ENCODE results near the gene RHOBTB1. TPM values are rescaled to one million over a fixed set of nuclear protein-coding genes. Genes with fewer than 3 reads are reported as not detected.

Gene RHOBTB1
- polyA plus RNA-seq, 4 donors, result 2.0 to 30.0 (median 5.0) TPM

GRCh38 chr10:60820093-60820754, 123.8 kb downstream of the RHOBTB1 start:
- H3K4me3 ChIP-seq (ENCODE audit: low read depth in 1 of 3, low read length in 3 of 3), result no peak overlapping the region
- peaks cover 0 to 5% (median 0%) of the 10 kb centered on the region in 3 donors for H3K4me1 ChIP-seq (ENCODE audit: control insufficient read depth in 3 of 3, insufficient read depth in 2 of 3, low read depth in 1 of 3, low read length in 2 of 3)
- no peaks in the 10 kb centered on the region for H3K36me3 ChIP-seq (ENCODE audit: control insufficient read depth in 3 of 3, insufficient read depth in 2 of 3, low read depth in 1 of 3, low read length in 3 of 3)
- FAIRE-seq (no peak), DNase-seq (no peak)
- H3K9me3 ChIP-seq (ENCODE audit: control insufficient read depth in 2 of 2, insufficient read depth in 1 of 2, low read depth in 1 of 2, low read length in 1 of 2), result no peaks in the 10 kb centered on the region
- peak overlapping the region in 1 of 3 donors; percentile 38 for H3K27ac ChIP-seq (ENCODE audit: low read depth in 1 of 3, low read length in 2 of 3)
- no peaks in the 10 kb centered on the region for H3K27me3 ChIP-seq (ENCODE audit: control insufficient read depth in 3 of 3, insufficient read depth in 3 of 3, low read length in 3 of 3)
- WGBS, 3 donors, result 60 to 69% (median 68%) methylated on average over 6 of the region's 6 CpGs

Other genes with a start within 250 kb of the RHOBTB1 start
- 10 to 100 TPM in 2 of 4 donors, 1 to 10 TPM in 2; 2.7 to 38.1 (median 18.8) TPM for gene CDK1, start 165.7 kb downstream of the RHOBTB1 start, polyA plus RNA-seq

Data from small intestine (tissue), 7 donors.